Kidney (tissue), 14 donors: ENCODE data around the gene SLC6A11. TPM values are rescaled to one million over a fixed set of nuclear protein-coding genes. Genes with fewer than 3 reads are reported as not detected.

Experiments used
- DNase-seq, 5 donors: peaks; one replicate each; pipeline ENCODE4 v3.0.0-alpha.2; 2013 to 2020
- FAIRE-seq: peaks from 2 replicates; lab custom pipeline; 2012; peaks lifted over from hg19 to GRCh38; lab: Jason Lieb, UNC
- H3K27ac ChIP-seq, 2 donors: one replicate each; pipeline ENCODE4 v1.7.0; 2013; ENCODE audit warnings: low read depth in 2 of 2, low read length in 2 of 2, inconsistent platforms in 1 of 2
- H3K27me3 ChIP-seq: one replicate; pipeline ENCODE4 v1.7.1; 2013; ENCODE audit warnings: low read length, inconsistent platforms; ENCODE audit not compliant: control insufficient read depth, insufficient read depth
- H3K36me3 ChIP-seq, 3 donors: one replicate each; pipeline versions ENCODE4 v1.7.0 to v1.7.1; 2013; ENCODE audit warnings: low read length in 3 of 3, control low read depth in 1 of 3, inconsistent platforms in 1 of 3; ENCODE audit not compliant: insufficient read depth in 3 of 3, control insufficient read depth in 2 of 3
- H3K4me1 ChIP-seq, 3 donors: one replicate each; pipeline versions ENCODE4 v1.7.0 to v1.7.1; 2013; ENCODE audit warnings: low read length in 3 of 3, inconsistent platforms in 1 of 3, low read depth in 1 of 3; ENCODE audit not compliant: control insufficient read depth in 2 of 3, insufficient read depth in 2 of 3
- H3K4me3 ChIP-seq, 3 donors: one replicate each; pipeline versions ENCODE4 v1.7.0 to v1.8.1; 2013; ENCODE audit warnings: low read length in 3 of 3, control low read depth in 1 of 3, inconsistent platforms in 1 of 3
- H3K9ac ChIP-seq, 3 donors: one replicate each; pipeline versions ENCODE4 v1.7.0 to v1.7.1; 2013; ENCODE audit warnings: low read length in 3 of 3, control low read depth in 1 of 3, inconsistent platforms in 1 of 3
- H3K9me3 ChIP-seq, 3 donors: one replicate each; pipeline versions ENCODE4 v1.7.0 to v1.7.1; 2013; ENCODE audit warnings: low read length in 3 of 3, control low read depth in 1 of 3, inconsistent platforms in 1 of 3; ENCODE audit not compliant: control insufficient read depth in 2 of 3, insufficient read depth in 1 of 3
- intact Hi-C: fragments of 100-400 bp; cut with DNase I; formaldehyde crosslinking; loops from one replicate; pipeline ENCODE4 v1.11.1; 2022
- polyA plus RNA-seq: library from polyadenylated mRNA; stranded (reverse); fragments of 350-450 nt; fragmentation: Illumina TruSeq; extraction: RNeasy Lipid Tissue Mini Kit (QIAGEN cat#74804); gene quantifications from one replicate; pipeline ENCODE4 v1.2.3, GENCODE V29; 2014; ENCODE audit warnings: low read depth, low replicate concordance; ENCODE audit not compliant: insufficient read depth
- total RNA-seq: library from RNA; stranded (reverse); fragmentation: NEBNext Ultra II Directional; extraction: Animal tissue kit (Norgen Biotek cat#: 25700); gene quantifications from one replicate; pipeline ENCODE4 v1.2.1, GENCODE V29; 2021
- TF ChIP-seq, protein P1 (sequence below): IDR thresholded peaks from 3 replicates; pipeline ENCODE4 v1.5.1; 2012; ENCODE audit warnings: mild to moderate bottlenecking, moderate library complexity, borderline replicate concordance; ENCODE audit not compliant: insufficient read depth; ENCODE audit errors: extremely low read depth
- donor health status: control.
- donor health status: control.
- donor health status: control.
- donor health status: control.
- donor health status: control.
- donor health status: DM: yes; HTN: yes; CAD: no.
- donor health status: Normal renal cell carcinoma (clear cell type).

The SLC6A11 gene
- total and polyA plus RNA-seq, 2 donors from 2014 or later = 0.38 TPM; not detected in 1

- H3K9ac ChIP-seq = no peak overlapping the region
- no peaks in the 10 kb centered on the region for H3K27me3 ChIP-seq
- TF ChIP-seq, protein P1, sequence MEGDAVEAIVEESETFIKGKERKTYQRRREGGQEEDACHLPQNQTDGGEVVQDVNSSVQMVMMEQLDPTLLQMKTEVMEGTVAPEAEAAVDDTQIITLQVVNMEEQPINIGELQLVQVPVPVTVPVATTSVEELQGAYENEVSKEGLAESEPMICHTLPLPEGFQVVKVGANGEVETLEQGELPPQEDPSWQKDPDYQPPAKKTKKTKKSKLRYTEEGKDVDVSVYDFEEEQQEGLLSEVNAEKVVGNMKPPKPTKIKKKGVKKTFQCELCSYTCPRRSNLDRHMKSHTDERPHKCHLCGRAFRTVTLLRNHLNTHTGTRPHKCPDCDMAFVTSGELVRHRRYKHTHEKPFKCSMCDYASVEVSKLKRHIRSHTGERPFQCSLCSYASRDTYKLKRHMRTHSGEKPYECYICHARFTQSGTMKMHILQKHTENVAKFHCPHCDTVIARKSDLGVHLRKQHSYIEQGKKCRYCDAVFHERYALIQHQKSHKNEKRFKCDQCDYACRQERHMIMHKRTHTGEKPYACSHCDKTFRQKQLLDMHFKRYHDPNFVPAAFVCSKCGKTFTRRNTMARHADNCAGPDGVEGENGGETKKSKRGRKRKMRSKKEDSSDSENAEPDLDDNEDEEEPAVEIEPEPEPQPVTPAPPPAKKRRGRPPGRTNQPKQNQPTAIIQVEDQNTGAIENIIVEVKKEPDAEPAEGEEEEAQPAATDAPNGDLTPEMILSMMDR = no peak
- no peak overlapping the region for H3K4me3 ChIP-seq
- DNase-seq = no peak
- H3K9me3 ChIP-seq = peaks cover 0 to 7% (median 1%) of the 10 kb centered on the region in 3 donors
- no peak for FAIRE-seq
- intact Hi-C loops = no loop called here
- H3K4me1 ChIP-seq = no peaks in the 10 kb centered on the region
- no peaks in the 10 kb centered on the region for H3K36me3 ChIP-seq
- H3K27ac ChIP-seq = no peak overlapping the region
Observed at GRCh38 chr3:10912786-10913185, 96.8 kb downstream of the SLC6A11 start.

GRCh38 chr3:10915376-10915775, 99.3 kb downstream of the SLC6A11 start:
- Histone ChIP-seq H3K9ac (no peak overlapping the region), H3K4me3 (no peak overlapping the region), H3K4me1 (no peaks in the 10 kb centered on the region), H3K27me3 (no peaks in the 10 kb centered on the region), H3K36me3 (no peaks in the 10 kb centered on the region), H3K9me3 (no peaks in the 10 kb centered on the region), H3K27ac (no peak overlapping the region)
- intact Hi-C loops = no loop called here
- DNase-seq (no peak), FAIRE-seq (no peak)
- TF ChIP-seq, protein P1 = no peak

- Histone ChIP-seq H3K4me3 (no peak overlapping the region), H3K4me1 (no peaks in the 10 kb centered on the region), H3K27ac (no peak overlapping the region), H3K9ac (no peak overlapping the region), H3K36me3 (no peaks in the 10 kb centered on the region), H3K9me3 (peaks cover 0 to 3% (median 0%) of the 10 kb centered on the region in 3 donors), H3K27me3 (no peaks in the 10 kb centered on the region)
- DNase-seq (no peak), FAIRE-seq (no peak)
- TF ChIP-seq, protein P1 = no peak
- intact Hi-C loops = no loop called here
Observed at GRCh38 chr3:10917176-10917575, 101.1 kb downstream of the SLC6A11 start.

- H3K36me3 ChIP-seq = no peaks in the 10 kb centered on the region
- H3K27ac ChIP-seq = no peak overlapping the region
- TF ChIP-seq, protein P1 = no peak
- DNase-seq (no peak), FAIRE-seq (no peak)
- no peaks in the 10 kb centered on the region for H3K4me1 ChIP-seq
- H3K4me3 ChIP-seq = no peak overlapping the region
- H3K9ac ChIP-seq = no peak overlapping the region
- no peaks in the 10 kb centered on the region for H3K27me3 ChIP-seq
- peaks cover 0 to 3% (median 0%) of the 10 kb centered on the region in 3 donors for H3K9me3 ChIP-seq
- intact Hi-C loops = no loop called here
Observed at GRCh38 chr3:10918011-10918410, 102.0 kb downstream of the SLC6A11 start.
